Neuronal stem cell (in vitro differentiated cells): ENCODE data around the gene MAPT.

ENCODE experiments used
- DNase-seq: peaks from one replicate; pipeline ENCODE4 v3.0.0-alpha.2; 2013; ENCODE audit warnings: low spot score
- H2AFZ ChIP-seq: one replicate; pipeline ENCODE4 v1.6.1; 2013; ENCODE audit warnings: mild to moderate bottlenecking, low read length, inconsistent platforms
- H2AK5ac ChIP-seq: 2 replicates; pipeline ENCODE4 v1.6.1; 2013; ENCODE audit warnings: low read depth, mild to moderate bottlenecking, inconsistent platforms, low read length, moderate library complexity, mixed read lengths
- H2BK120ac ChIP-seq: 2 replicates; pipeline ENCODE4 v1.6.1; 2013; ENCODE audit warnings: low read depth, mild to moderate bottlenecking, inconsistent platforms, low read length, moderate library complexity, mixed read lengths
- H2BK12ac ChIP-seq: one replicate; pipeline ENCODE4 v1.6.1; 2013; ENCODE audit warnings: low read length, inconsistent platforms
- H2BK15ac ChIP-seq: 2 replicates; pipeline ENCODE4 v1.6.1; 2013; ENCODE audit warnings: mild to moderate bottlenecking, low read length, inconsistent platforms, mixed read lengths
- H2BK5ac ChIP-seq: one replicate; pipeline ENCODE4 v1.6.1; 2013; ENCODE audit warnings: inconsistent platforms, mild to moderate bottlenecking, low read length, moderate library complexity
- H3K14ac ChIP-seq: one replicate; pipeline ENCODE4 v1.6.1; 2013; ENCODE audit warnings: low read length, inconsistent platforms
- H3K18ac ChIP-seq: 2 replicates; pipeline ENCODE4 v1.6.1; 2013; ENCODE audit warnings: low read length, inconsistent platforms
- H3K23ac ChIP-seq: 2 replicates; pipeline ENCODE4 v1.6.1; 2013; ENCODE audit warnings: low read depth, mild to moderate bottlenecking, mixed read lengths, low read length, inconsistent platforms; ENCODE audit not compliant: poor library complexity
- H3K27ac ChIP-seq: replicated peaks from 3 replicates; pipeline ENCODE4 v1.5.1; 2013; ENCODE audit warnings: low read length, inconsistent platforms
- H3K27me3 ChIP-seq, 3 experiments: 2 replicates each; pipeline ENCODE4 v1.6.1; 2013; ENCODE audit warnings: low read length in 3 of 3, mild to moderate bottlenecking in 2 of 3, inconsistent platforms in 1 of 3, low read depth in 1 of 3, mixed read lengths in 1 of 3, moderate library complexity in 1 of 3; ENCODE audit not compliant: control insufficient read depth in 3 of 3, insufficient read depth in 3 of 3
- H3K36me3 ChIP-seq, 2 donors: replicated peaks in 1 of 2; 2 replicates each; pipeline ENCODE4 v1.6.1; 2013; ENCODE audit warnings: low read length in 2 of 2; ENCODE audit not compliant: control insufficient read depth in 2 of 2, insufficient read depth in 2 of 2
- H3K4ac ChIP-seq: 2 replicates; pipeline ENCODE4 v1.6.1; 2013; ENCODE audit warnings: inconsistent platforms, mild to moderate bottlenecking, low read length, moderate library complexity
- H3K4me1 ChIP-seq, 2 donors: 1 replicate in 1 of 2; 2 replicates in 1 of 2; pipeline ENCODE4 v1.6.1; 2013; ENCODE audit warnings: low read length in 2 of 2, low read depth in 1 of 2; ENCODE audit not compliant: control insufficient read depth in 2 of 2, insufficient read depth in 1 of 2
- H3K4me2 ChIP-seq: one replicate; pipeline ENCODE4 v1.6.1; 2013; ENCODE audit warnings: mild to moderate bottlenecking, low read length, inconsistent platforms; ENCODE audit not compliant: insufficient read depth, poor library complexity, severe bottlenecking
- H3K4me3 ChIP-seq, 2 donors: 2 replicates each; pipeline ENCODE4 v1.5.1; 2013; ENCODE audit warnings: low read length in 2 of 2, mild to moderate bottlenecking in 2 of 2, inconsistent platforms in 1 of 2, moderate library complexity in 1 of 2
- H3K79me1 ChIP-seq: one replicate; pipeline ENCODE4 v1.6.1; 2013; ENCODE audit warnings: low read depth, mild to moderate bottlenecking, inconsistent platforms, low read length, moderate library complexity
- H3K9ac ChIP-seq: one replicate; pipeline ENCODE4 v1.6.1; 2013; ENCODE audit warnings: mild to moderate bottlenecking, low read depth, low read length, inconsistent platforms; ENCODE audit not compliant: poor library complexity
- H3K9me3 ChIP-seq, 2 donors: replicated peaks in 1 of 2; 2 replicates each; pipeline versions ENCODE3 to v1.6.1; 2013; ENCODE audit warnings: low read length in 2 of 2, mild to moderate bottlenecking in 2 of 2, inconsistent platforms in 1 of 2, low read depth in 1 of 2, mixed read lengths in 1 of 2, moderate library complexity in 1 of 2; ENCODE audit not compliant: control insufficient read depth in 2 of 2, insufficient read depth in 1 of 2
- H4K8ac ChIP-seq: one replicate; pipeline ENCODE4 v1.6.1; 2013; ENCODE audit warnings: low read depth, mild to moderate bottlenecking, inconsistent platforms, low read length, moderate library complexity
- H4K91ac ChIP-seq: one replicate; pipeline ENCODE4 v1.6.1; 2013; ENCODE audit warnings: low read length, low read depth, mild to moderate bottlenecking, inconsistent platforms; ENCODE audit not compliant: poor library complexity
- WGBS, 2 donors: extraction: QIAGEN DNeasy Blood & Tissue Kit; methylation state at CpG; one replicate each; pipeline ENCODE4 v1.1.7; 2013; ENCODE audit warnings: missing lambda C conversion rate in 2 of 2, mixed read lengths in 1 of 2; ENCODE audit not compliant: insufficient read length in 2 of 2, insufficient replicate concordance in 1 of 2; ENCODE audit errors: extremely low coverage in 2 of 2; 5-methylcytosine and 5-hydroxymethylcytosine counted together

The MAPT gene

GRCh38 chr17:46028981-46029565 is 134.7 kb downstream of the MAPT start:
- Histone ChIP-seq H2BK120ac (no peak overlapping the region), H4K91ac (no peak overlapping the region), H2AK5ac (no peak overlapping the region), H3K27me3 (no peaks in the 10 kb centered on the region), H2AFZ (no peak overlapping the region), H3K27ac (no peak overlapping the region), H3K4me1 (peaks cover 0 to 17% of the 10 kb centered on the region in 2 donors), H3K4me2 (no peak overlapping the region), H4K8ac (no peak overlapping the region), H3K14ac (no peak overlapping the region), H2BK15ac (no peak overlapping the region), H3K18ac (no peak overlapping the region), H3K9ac (no peak overlapping the region), H3K36me3 (peaks cover 37 to 93% of the 10 kb centered on the region in 2 donors), H3K4me3 (no peak overlapping the region), H3K79me1 (peaks cover 4% of the 10 kb centered on the region), H3K23ac (no peak overlapping the region), H3K4ac (no peak overlapping the region), H2BK12ac (no peak overlapping the region), H2BK5ac (no peak overlapping the region), H3K9me3 (peaks cover 0 to 2% of the 10 kb centered on the region in 2 donors)
- no peak for DNase-seq
- no CpG with 5 or more reads among the region's 4 CpGs for WGBS, 2 donors

- no peak for DNase-seq
- Histone ChIP-seq H3K14ac (no peak overlapping the region), H3K4me2 (no peak overlapping the region), H3K4ac (no peak overlapping the region), H2BK5ac (no peak overlapping the region), H2BK12ac (no peak overlapping the region), H3K9me3 (peaks cover 0 to 2% of the 10 kb centered on the region in 2 donors), H2BK15ac (no peak overlapping the region), H4K91ac (no peak overlapping the region), H3K9ac (no peak overlapping the region), H4K8ac (no peak overlapping the region), H2BK120ac (no peak overlapping the region), H3K23ac (no peak overlapping the region), H3K18ac (no peak overlapping the region), H3K27me3 (no peaks in the 10 kb centered on the region), H3K4me1 (peaks cover 0 to 16% of the 10 kb centered on the region in 2 donors), H3K4me3 (no peak overlapping the region), H3K79me1 (peaks cover 4% of the 10 kb centered on the region), H3K27ac (no peak overlapping the region), H2AFZ (no peak overlapping the region), H3K36me3 (peaks cover 41 to 98% of the 10 kb centered on the region in 2 donors), H2AK5ac (no peak overlapping the region)
- no CpG with 5 or more reads among the region's 6 CpGs for WGBS, 2 donors
Observed at GRCh38 chr17:46029627-46030026, 135.3 kb downstream of the MAPT start.

- H3K14ac ChIP-seq: no peak overlapping the region
- peaks cover 4% of the 10 kb centered on the region for H3K79me1 ChIP-seq
- no peak overlapping the region for H2AK5ac ChIP-seq
- H3K9ac ChIP-seq: no peak overlapping the region
- H3K27me3 ChIP-seq: no peaks in the 10 kb centered on the region
- H3K27ac ChIP-seq: no peak overlapping the region
- H3K4me2 ChIP-seq: no peak overlapping the region
- peaks cover 46 to 100% of the 10 kb centered on the region in 2 donors for H3K36me3 ChIP-seq
- no peak overlapping the region for H2AFZ ChIP-seq
- H3K9me3 ChIP-seq: no peaks in the 10 kb centered on the region
- no peak for DNase-seq
- H3K18ac ChIP-seq: no peak overlapping the region
- no peak overlapping the region for H2BK12ac ChIP-seq
- H4K8ac ChIP-seq: no peak overlapping the region
- H3K23ac ChIP-seq: no peak overlapping the region
- H2BK5ac ChIP-seq: no peak overlapping the region
- no peak overlapping the region for H3K4me3 ChIP-seq
- no CpG with 5 or more reads among the region's 3 CpGs for WGBS, 2 donors
- no peak overlapping the region for H2BK120ac ChIP-seq
- H3K4me1 ChIP-seq: peaks cover 0 to 7% of the 10 kb centered on the region in 2 donors
- H2BK15ac ChIP-seq: no peak overlapping the region
- H4K91ac ChIP-seq: no peak overlapping the region
- H3K4ac ChIP-seq: no peak overlapping the region
Observed at GRCh38 chr17:46030752-46031151, 136.4 kb downstream of the MAPT start.

GRCh38 chr17:46031440-46031839 is 137.1 kb downstream of the MAPT start:
- no peak overlapping the region for H3K18ac ChIP-seq
- no CpG with 5 or more reads among the region's 16 CpGs for whole genome bisulfite sequencing, 2 donors
- no peak for DNase-seq
- no peak overlapping the region for H2BK12ac ChIP-seq
- no peak overlapping the region for H4K91ac ChIP-seq
- no peak overlapping the region for H3K4me3 ChIP-seq
- no peak overlapping the region for H2BK15ac ChIP-seq
- peaks cover 48 to 100% of the 10 kb centered on the region in 2 donors for H3K36me3 ChIP-seq
- H3K9ac ChIP-seq: no peak overlapping the region
- H3K27me3 ChIP-seq: no peaks in the 10 kb centered on the region
- no peak overlapping the region for H2BK5ac ChIP-seq
- H3K4me1 ChIP-seq: peaks cover 0 to 5% of the 10 kb centered on the region in 2 donors
- no peak overlapping the region for H3K4me2 ChIP-seq
- H3K23ac ChIP-seq: no peak overlapping the region
- H3K9me3 ChIP-seq: no peaks in the 10 kb centered on the region
- no peak overlapping the region for H3K27ac ChIP-seq
- no peak overlapping the region for H3K14ac ChIP-seq
- H2BK120ac ChIP-seq: no peak overlapping the region
- no peak overlapping the region for H2AK5ac ChIP-seq
- H2AFZ ChIP-seq: no peak overlapping the region
- no peak overlapping the region for H4K8ac ChIP-seq
- H3K4ac ChIP-seq: no peak overlapping the region
- peaks cover 4% of the 10 kb centered on the region for H3K79me1 ChIP-seq
